OCI-LY1 (cell line): ENCODE measurements around the gene TMEM50A.
"Not testable (repeated sequence)": the region's sequence is repeated elsewhere in the genome, so short reads cannot be mapped to it uniquely, and the experiment has no call there.

ENCODE experiments used
- H2AFZ ChIP-seq: fragments of 200-600 bp; sonication (generic), shearing (Covaris generic); 2 replicates; pipeline ENCODE4 v1.6.0; 2014; ENCODE audit warnings: antibody characterized with exemption, mild to moderate bottlenecking, low read length
- H3F3A ChIP-seq: fragments of 200-600 bp; sonication (generic), shearing (Covaris generic); 2 replicates; pipeline ENCODE4 v1.6.0; 2014; ENCODE audit warnings: mild to moderate bottlenecking, antibody characterized with exemption, low read length, moderate library complexity; ENCODE audit not compliant: insufficient read depth
- H3K27ac ChIP-seq: fragments of 200-600 bp; sonication (generic); 2 replicates; pipeline ENCODE4 v1.5.1; 2014; ENCODE audit warnings: low read length, mixed run types, mild to moderate bottlenecking, low read depth; ENCODE audit not compliant: poor library complexity, severe bottlenecking
- H3K27me3 ChIP-seq: fragments of 200-600 bp; sonication (generic); 2 replicates; pipeline ENCODE4 v1.6.0; 2014; ENCODE audit warnings: antibody characterized with exemption, mild to moderate bottlenecking, low read length, moderate library complexity; ENCODE audit not compliant: insufficient read depth
- H3K36me3 ChIP-seq: fragments of 200-600 bp; sonication (generic); 2 replicates; pipeline ENCODE4 v1.6.1; 2014; ENCODE audit warnings: mild to moderate bottlenecking, antibody characterized with exemption, low read length, moderate library complexity, mixed read lengths; ENCODE audit not compliant: insufficient read depth
- H3K4me1 ChIP-seq: fragments of 200-600 bp; sonication (generic); 2 replicates; pipeline ENCODE4 v1.5.1; 2014; ENCODE audit warnings: mild to moderate bottlenecking, low read length, moderate library complexity; ENCODE audit not compliant: insufficient read depth, severe bottlenecking
- H3K4me2 ChIP-seq: fragments of 200-600 bp; sonication (generic), shearing (Covaris generic); 2 replicates; pipeline ENCODE4 v1.6.1; 2014; ENCODE audit warnings: low read length
- H3K4me3 ChIP-seq: fragments of 200-600 bp; sonication (generic); 2 replicates; pipeline ENCODE4 v1.5.1; 2014; ENCODE audit warnings: low read length, low read depth, mild to moderate bottlenecking, mixed read lengths; ENCODE audit not compliant: poor library complexity, severe bottlenecking
- H3K79me2 ChIP-seq: fragments of 200-600 bp; shearing (Covaris generic); 2 replicates; pipeline ENCODE4 v1.6.1; 2016; ENCODE audit warnings: mixed run types, low read length, mixed read lengths; ENCODE audit not compliant: insufficient read depth
- H3K9ac ChIP-seq: fragments of 200-600 bp; sonication (generic), shearing (Covaris generic); 2 replicates; pipeline ENCODE4 v1.6.1; 2014; ENCODE audit warnings: mild to moderate bottlenecking, low read length, mixed read lengths
- H3K9me2 ChIP-seq: fragments of 200-600 bp; sonication (generic), shearing (Covaris generic); 2 replicates; pipeline ENCODE4 v1.6.1; 2014; ENCODE audit warnings: low read depth, mild to moderate bottlenecking, low read length, mixed read lengths
- H3K9me3 ChIP-seq: fragments of 200-600 bp; shearing (Covaris generic); 2 replicates; pipeline ENCODE4 v1.6.1; 2014; ENCODE audit warnings: low read length, mixed read lengths
- H4K20me1 ChIP-seq: fragments of 200-600 bp; sonication (generic), shearing (Covaris generic); 2 replicates; pipeline ENCODE4 v1.6.0; 2016; ENCODE audit warnings: mild to moderate bottlenecking, low read length; ENCODE audit not compliant: insufficient read depth
- EZH2 ChIP-seq: fragments of 200-600 bp; sonication (generic), shearing (Covaris generic); IDR thresholded peaks from 2 replicates; pipeline ENCODE4 v1.8.0; 2017; ENCODE audit warnings: borderline replicate concordance, mixed run types, mild to moderate bottlenecking, antibody characterized with exemption, low read length, moderate library complexity, mixed read lengths
- TF ChIP-seq, protein P1 (sequence below): fragments of 200-600 bp; sonication (generic), shearing (Covaris generic); IDR thresholded peaks from 2 replicates; pipeline ENCODE4 v1.5.1; 2017; ENCODE audit warnings: mild to moderate bottlenecking, antibody characterized with exemption, low read length, moderate library complexity, mixed read lengths

The TMEM50A gene

DNA sequence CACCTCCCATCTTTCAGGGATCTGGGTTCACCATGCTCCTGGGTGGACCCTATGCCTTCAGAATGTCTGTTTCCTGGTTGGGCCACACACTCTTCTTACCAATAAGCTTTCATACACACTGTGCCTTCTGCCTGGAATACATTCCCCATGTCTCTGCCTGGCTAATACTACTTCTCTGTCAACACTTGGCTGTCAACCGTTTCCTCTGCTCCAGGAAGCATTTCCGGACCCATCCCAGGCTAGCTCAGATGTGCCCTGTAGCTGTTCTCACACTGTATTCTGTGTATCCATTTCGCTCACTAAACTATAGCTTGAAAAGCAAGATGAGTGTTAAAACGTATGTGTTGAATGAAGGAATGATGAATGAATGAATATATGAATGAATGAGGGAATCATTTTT is 49.0 kb downstream of the TMEM50A start:
- H3K9me3 ChIP-seq, H3K36me3 ChIP-seq, H3K4me1 ChIP-seq, H3K27ac ChIP-seq, H3F3A ChIP-seq, H3K4me2 ChIP-seq, H3K79me2 ChIP-seq, H3K9me2 ChIP-seq, H4K20me1 ChIP-seq, H3K9ac ChIP-seq, H3K4me3 ChIP-seq, H3K27me3 ChIP-seq, H2AFZ ChIP-seq: not testable (repeated sequence)

DNA sequence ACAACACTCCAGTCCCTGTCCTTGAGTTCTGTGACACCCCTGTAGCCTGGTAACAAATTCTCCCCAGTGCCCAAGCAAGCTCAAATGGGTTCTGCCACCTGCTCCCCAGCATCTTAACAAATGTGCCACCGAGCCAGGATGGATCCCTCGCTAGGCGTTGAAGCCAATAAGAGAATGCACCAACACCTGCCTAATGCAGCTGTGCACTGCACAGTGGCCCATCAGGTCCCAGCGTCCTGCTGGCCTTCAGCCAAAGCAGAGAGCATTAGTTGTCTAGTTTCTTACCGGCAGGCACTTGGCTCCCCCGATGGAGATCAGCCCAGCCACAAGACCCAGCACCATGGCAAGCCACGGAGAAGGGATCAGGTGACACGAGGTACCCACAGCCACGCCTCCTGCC is 50.6 kb downstream of the TMEM50A start:
- not testable (repeated sequence) for H3K79me2 ChIP-seq, H3K36me3 ChIP-seq, H3K9me2 ChIP-seq, H3K9ac ChIP-seq, H3K9me3 ChIP-seq, H2AFZ ChIP-seq, H3K4me3 ChIP-seq, H3F3A ChIP-seq, H3K4me2 ChIP-seq, H3K4me1 ChIP-seq, H3K27ac ChIP-seq, H4K20me1 ChIP-seq, H3K27me3 ChIP-seq

DNA sequence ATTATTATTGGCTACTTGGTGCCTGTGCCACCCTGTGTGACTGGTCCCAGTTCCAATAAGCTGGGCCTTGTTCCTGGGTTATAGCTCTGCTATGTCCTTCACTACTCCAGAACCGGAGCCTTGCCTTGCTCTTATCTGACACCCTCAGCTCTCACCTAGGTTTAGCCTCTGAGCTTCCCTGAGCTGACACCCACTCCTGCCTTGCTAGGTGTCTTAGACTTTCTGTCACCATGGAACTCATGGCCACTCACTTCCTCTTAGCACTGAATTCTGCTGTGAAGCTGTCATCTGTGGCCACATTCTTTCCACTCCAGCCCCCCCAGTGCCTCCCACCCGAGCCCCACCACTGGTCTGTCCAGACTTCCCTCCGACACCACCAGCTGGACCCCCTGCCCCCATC is 51.6 kb downstream of the TMEM50A start:
- H3K4me3 ChIP-seq, H3K9me3 ChIP-seq, H3F3A ChIP-seq, H4K20me1 ChIP-seq, H3K4me2 ChIP-seq, H3K9ac ChIP-seq, H3K9me2 ChIP-seq, H3K36me3 ChIP-seq, H2AFZ ChIP-seq, H3K4me1 ChIP-seq, H3K27me3 ChIP-seq, H3K79me2 ChIP-seq, H3K27ac ChIP-seq: not testable (repeated sequence)

DNA sequence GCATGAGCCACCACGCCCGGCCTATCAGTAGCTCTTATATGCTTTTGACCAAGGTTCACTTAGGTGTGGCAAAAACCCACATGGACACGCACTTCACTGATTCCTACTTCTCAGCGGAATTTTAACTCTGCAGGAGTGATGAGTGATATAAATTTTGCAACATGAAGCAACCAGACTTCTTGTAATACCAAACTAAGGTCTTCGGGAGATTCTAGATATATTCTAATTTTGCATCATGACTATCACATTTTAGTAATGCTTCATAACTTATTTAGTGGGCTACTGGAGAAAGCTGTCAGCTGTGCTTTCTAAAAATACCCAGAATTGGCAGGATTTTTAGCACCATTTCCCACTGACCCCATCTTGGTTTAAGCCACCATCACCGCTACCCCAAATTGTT is 54.7 kb downstream of the TMEM50A start:
- no peaks in the 10 kb centered on the region for H4K20me1 ChIP-seq
- no peaks in the 10 kb centered on the region for H3K79me2 ChIP-seq
- H3K4me2 ChIP-seq, result no peak overlapping the region
- H3K9me2 ChIP-seq, result no peaks in the 10 kb centered on the region
- no peak overlapping the region for H3K27ac ChIP-seq
- H2AFZ ChIP-seq, result no peak overlapping the region
- no peaks in the 10 kb centered on the region for H3K36me3 ChIP-seq
- H3K9ac ChIP-seq, result no peak overlapping the region
- H3K4me3 ChIP-seq, result no peak overlapping the region
- H3F3A ChIP-seq, result no peaks in the 10 kb centered on the region
- no peaks in the 10 kb centered on the region for H3K9me3 ChIP-seq
- H3K4me1 ChIP-seq, result no peaks in the 10 kb centered on the region
- TF ChIP-seq, protein P1, sequence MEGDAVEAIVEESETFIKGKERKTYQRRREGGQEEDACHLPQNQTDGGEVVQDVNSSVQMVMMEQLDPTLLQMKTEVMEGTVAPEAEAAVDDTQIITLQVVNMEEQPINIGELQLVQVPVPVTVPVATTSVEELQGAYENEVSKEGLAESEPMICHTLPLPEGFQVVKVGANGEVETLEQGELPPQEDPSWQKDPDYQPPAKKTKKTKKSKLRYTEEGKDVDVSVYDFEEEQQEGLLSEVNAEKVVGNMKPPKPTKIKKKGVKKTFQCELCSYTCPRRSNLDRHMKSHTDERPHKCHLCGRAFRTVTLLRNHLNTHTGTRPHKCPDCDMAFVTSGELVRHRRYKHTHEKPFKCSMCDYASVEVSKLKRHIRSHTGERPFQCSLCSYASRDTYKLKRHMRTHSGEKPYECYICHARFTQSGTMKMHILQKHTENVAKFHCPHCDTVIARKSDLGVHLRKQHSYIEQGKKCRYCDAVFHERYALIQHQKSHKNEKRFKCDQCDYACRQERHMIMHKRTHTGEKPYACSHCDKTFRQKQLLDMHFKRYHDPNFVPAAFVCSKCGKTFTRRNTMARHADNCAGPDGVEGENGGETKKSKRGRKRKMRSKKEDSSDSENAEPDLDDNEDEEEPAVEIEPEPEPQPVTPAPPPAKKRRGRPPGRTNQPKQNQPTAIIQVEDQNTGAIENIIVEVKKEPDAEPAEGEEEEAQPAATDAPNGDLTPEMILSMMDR, result no peak
- TF ChIP-seq EZH2, result no peak
- no peaks in the 10 kb centered on the region for H3K27me3 ChIP-seq

GRCh38 chr1:25397549-25397948 is 59.4 kb downstream of the TMEM50A start:
- H3K27ac ChIP-seq, H3K9ac ChIP-seq, H2AFZ ChIP-seq, H3K4me3 ChIP-seq, H3K4me2 ChIP-seq, H3K79me2 ChIP-seq, H3K9me2 ChIP-seq, H3K27me3 ChIP-seq, H3F3A ChIP-seq, H3K9me3 ChIP-seq, H3K4me1 ChIP-seq, H4K20me1 ChIP-seq, H3K36me3 ChIP-seq: not testable (repeated sequence)

GRCh38 chr1:25398079-25398478 is 59.9 kb downstream of the TMEM50A start:
- H3K27me3 ChIP-seq, H3K4me3 ChIP-seq, H3K79me2 ChIP-seq, H3F3A ChIP-seq, H3K9me2 ChIP-seq, H3K4me1 ChIP-seq, H4K20me1 ChIP-seq, H3K9ac ChIP-seq, H3K36me3 ChIP-seq, H3K27ac ChIP-seq, H3K9me3 ChIP-seq, H2AFZ ChIP-seq, H3K4me2 ChIP-seq: not testable (repeated sequence)

DNA sequence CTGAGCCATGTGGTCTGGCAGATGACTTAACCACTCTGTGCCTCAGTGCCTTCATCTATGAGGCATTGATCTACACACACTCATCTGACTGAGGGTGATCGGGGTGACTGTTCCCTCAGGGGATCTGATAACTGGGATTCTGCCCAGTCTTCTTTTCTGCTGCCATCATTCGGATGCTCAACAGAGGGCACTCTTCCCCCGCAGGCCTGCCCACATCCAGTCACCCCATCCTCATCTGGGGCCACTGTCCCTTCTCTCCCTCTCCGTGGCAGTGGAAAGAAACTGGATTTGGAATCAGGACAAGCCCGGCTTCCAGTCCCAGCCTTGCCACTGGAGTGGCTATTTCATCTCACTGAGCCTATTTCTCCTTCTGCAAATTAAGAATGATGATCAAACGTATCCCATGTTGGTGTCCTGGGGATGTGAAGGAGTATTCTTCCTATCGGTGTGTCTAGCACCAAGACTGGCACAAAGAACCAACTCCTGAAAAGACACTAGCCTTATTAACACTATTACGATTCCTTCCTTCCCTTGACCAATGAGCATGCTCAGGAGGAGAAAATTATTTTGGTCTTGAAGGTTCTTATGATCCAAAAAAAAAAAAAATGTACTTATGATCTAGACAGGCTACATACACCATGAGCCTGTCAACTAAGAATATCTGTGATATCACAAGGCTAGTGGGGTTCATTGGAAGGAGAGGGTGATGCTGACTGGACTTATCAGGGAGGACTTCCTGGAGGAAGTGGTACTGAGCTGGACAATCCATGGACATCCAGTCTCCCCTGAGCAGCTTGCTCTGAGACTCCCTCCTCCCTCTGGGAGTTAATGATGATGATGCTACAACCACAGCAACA is 65.0 kb downstream of the TMEM50A start:
- not testable (repeated sequence) for H3K4me1 ChIP-seq, H3K9ac ChIP-seq, H3K27ac ChIP-seq, H3K27me3 ChIP-seq, H3K4me2 ChIP-seq, H4K20me1 ChIP-seq, H2AFZ ChIP-seq, H3K9me3 ChIP-seq, H3K36me3 ChIP-seq, H3K4me3 ChIP-seq, H3F3A ChIP-seq, H3K9me2 ChIP-seq, H3K79me2 ChIP-seq
